A549 (cell line): Measurements from ENCODE around the gene CTIF. TPM values are rescaled to one million over a fixed set of nuclear protein-coding genes. Genes with fewer than 3 reads are reported as not detected.

ENCODE experiments used
- ATAC-seq, 2 experiments: fragments of 200-7000 bp in 1 of 2; fragments of >200 bp in 1 of 2; cut with Nextera tagmentation in 1 of 2; cut with Tn5 transposase in 1 of 2; 3 replicates each; pipeline versions ENCODE4 v1.8.0 to v1.9.1; 2018 to 2020; ENCODE audit warnings: mild to moderate bottlenecking in 1 of 2, moderate library complexity in 1 of 2
- CTCF ChIA-PET: fragments of 300-600 bp; sonication (Branson Sonifier 250); formaldehyde crosslinking; extraction: SDS; loops from one replicate; lab custom pipeline; 2021; ENCODE audit warnings: antibody characterized with exemption, inconsistent platforms; lab: Yijun Ruan, JAX
- POLR2A ChIA-PET: fragments of 350-600 bp; formaldehyde crosslinking; extraction: SDS; loops from one replicate; lab custom pipeline; 2021; ENCODE audit warnings: antibody characterized with exemption, inconsistent platforms; lab: Yijun Ruan, JAX
- DNase-seq, 2 experiments: peaks; one replicate each; pipeline versions ENCODE4 v3.0.0 to v3.0.0-alpha.2; 2011 to 2016; ENCODE audit warnings: low read depth in 1 of 2, low spot score in 1 of 2
- FAIRE-seq: peaks from 2 replicates; lab custom pipeline; 2011; peaks lifted over from hg19 to GRCh38; lab: Jason Lieb, UNC
- H3K27ac ChIP-seq, 2 experiments: fragments of >200 bp; sonication (Bioruptor Twin); formaldehyde crosslinking; 3 replicates each; pipeline ENCODE4 v1.5.1; 2016 to 2017
- H3K4me1 ChIP-seq: fragments of >200 bp; sonication (Bioruptor Twin); formaldehyde crosslinking; 3 replicates; pipeline ENCODE4 v1.6.1; 2016
- H3K4me2 ChIP-seq: fragments of >200 bp; sonication (Bioruptor Twin); formaldehyde crosslinking; 3 replicates; pipeline ENCODE4 v1.6.1; 2016
- H3K4me3 ChIP-seq: fragments of >200 bp; sonication (Bioruptor Twin); formaldehyde crosslinking; 3 replicates; pipeline ENCODE4 v1.5.1; 2016
- H3K9me3 ChIP-seq: fragments of >200 bp; sonication (Bioruptor Twin); formaldehyde crosslinking; 3 replicates; pipeline ENCODE4 v1.6.1; 2016
- BHLHE40 ChIP-seq: IDR thresholded peaks from 2 replicates; pipeline ENCODE4 v1.6.1; 2012; ENCODE audit warnings: low read depth, low read length, inconsistent platforms
- CBX8 ChIP-seq: fragments of 200-600 bp; sonication (generic); IDR thresholded peaks from 2 replicates; pipeline ENCODE4 v1.6.1; 2016
- CHD2 ChIP-seq: fragments of 150-350 bp; IDR thresholded peaks from 2 replicates; pipeline ENCODE4 v1.6.1; 2014; ENCODE audit warnings: low read length; ENCODE audit not compliant: partially characterized antibody
- E2F6 ChIP-seq: IDR thresholded peaks from 2 replicates; pipeline ENCODE4 v1.6.1; 2012; ENCODE audit warnings: low read depth, borderline replicate concordance
- EHF ChIP-seq: fragments of 250-450 bp; sonication (Bioruptor Pico); IDR thresholded peaks from 2 replicates; pipeline ENCODE4 v1.5.0; 2020; ENCODE audit warnings: mild to moderate bottlenecking
- ESRRA ChIP-seq: fragments of 150-350 bp; IDR thresholded peaks from 2 replicates; pipeline ENCODE4 v1.6.1; 2014; ENCODE audit warnings: mild to moderate bottlenecking, low read length, borderline replicate concordance
- FOSB ChIP-seq: fragments of 250-450 bp; sonication (Bioruptor Pico); IDR thresholded peaks from 2 replicates; pipeline ENCODE4 v1.5.0; 2020; ENCODE audit warnings: mild to moderate bottlenecking, moderate library complexity
- FOXS1 ChIP-seq: fragments of 250-450 bp; sonication (Bioruptor Pico); IDR thresholded peaks from 2 replicates; pipeline ENCODE4 v1.5.0; 2020; ENCODE audit warnings: mild to moderate bottlenecking, moderate library complexity
- HOXB5 ChIP-seq: fragments of 250-450 bp; sonication (Bioruptor Pico); IDR thresholded peaks from 2 replicates; pipeline ENCODE4 v1.5.0; 2020; ENCODE audit warnings: mild to moderate bottlenecking, moderate library complexity
- KDM1A ChIP-seq: fragments of 200-600 bp; sonication (generic); IDR thresholded peaks from 2 replicates; pipeline ENCODE4 v1.6.1; 2016; ENCODE audit warnings: low read depth, mild to moderate bottlenecking
- KDM5A ChIP-seq: fragments of 200-600 bp; sonication (generic); IDR thresholded peaks from 2 replicates; pipeline ENCODE4 v1.6.1; 2016; ENCODE audit warnings: antibody characterized with exemption, mild to moderate bottlenecking
- MAX ChIP-seq: IDR thresholded peaks from 2 replicates; pipeline ENCODE4 v1.6.1; 2012
- MAZ ChIP-seq: fragments of 150-350 bp; IDR thresholded peaks from 2 replicates; pipeline ENCODE4 v1.6.1; 2014; ENCODE audit warnings: antibody characterized with exemption, low read depth, low read length, borderline replicate concordance
- MYC ChIP-seq: IDR thresholded peaks from 2 replicates; pipeline ENCODE4 v1.6.1; 2012; ENCODE audit warnings: mild to moderate bottlenecking, inconsistent platforms, low read length, improper control_type of control experiment, borderline replicate concordance
- PBX3 ChIP-seq: IDR thresholded peaks from 2 replicates; pipeline ENCODE4 v1.6.1; 2012
- PHF8 ChIP-seq: fragments of 200-600 bp; sonication (generic); IDR thresholded peaks from 2 replicates; pipeline ENCODE4 v1.6.1; 2016; ENCODE audit warnings: low read depth, mild to moderate bottlenecking, antibody characterized with exemption, moderate library complexity, borderline replicate concordance
- POLR2A ChIP-seq: IDR thresholded peaks from 2 replicates; pipeline ENCODE4 v1.6.1; 2012; ENCODE audit warnings: mild to moderate bottlenecking, low read length
- RAD21 ChIP-seq, 2 experiments: fragments of >200 bp in 1 of 2; sonication (Bioruptor Twin) in 1 of 2; formaldehyde crosslinking in 1 of 2; IDR thresholded peaks in 1 of 2; conservative IDR thresholded peaks in 1 of 2; 2 replicates in 1 of 2; 3 replicates in 1 of 2; pipeline ENCODE4 v1.6.1; 2012 to 2018; ENCODE audit warnings: inconsistent platforms in 1 of 2
- RCOR1 ChIP-seq: fragments of 150-350 bp; IDR thresholded peaks from 2 replicates; pipeline ENCODE4 v1.6.1; 2014; ENCODE audit warnings: antibody characterized with exemption, low read length, low read depth
- SMC3 ChIP-seq: fragments of >200 bp; sonication (Bioruptor Twin); formaldehyde crosslinking; IDR thresholded peaks from 3 replicates; pipeline ENCODE4 v1.6.1; 2018; ENCODE audit warnings: inconsistent platforms
- SREBF2 ChIP-seq: fragments of 450-650 bp; IDR thresholded peaks from 2 replicates; pipeline ENCODE4 v1.6.1; 2014; ENCODE audit warnings: mild to moderate bottlenecking, moderate library complexity
- USF2 ChIP-seq: fragments of 450-650 bp; IDR thresholded peaks from 2 replicates; pipeline ENCODE4 v1.6.1; 2014; ENCODE audit warnings: antibody characterized with exemption
- ZC3H11A ChIP-seq: fragments of 450-650 bp; IDR thresholded peaks from 2 replicates; pipeline ENCODE4 v1.6.1; 2014; ENCODE audit warnings: antibody characterized with exemption, mild to moderate bottlenecking
- ZFP36 ChIP-seq: fragments of 450-650 bp; IDR thresholded peaks from 2 replicates; pipeline ENCODE4 v1.6.1; 2014; ENCODE audit warnings: borderline replicate concordance; ENCODE audit not compliant: partially characterized antibody
- ZNF302 ChIP-seq: fragments of 250-450 bp; sonication (Bioruptor Pico); IDR thresholded peaks from 2 replicates; pipeline ENCODE4 v1.9.0; 2021; ENCODE audit warnings: inconsistent platforms, mild to moderate bottlenecking, moderate library complexity
- WGBS: methylation state at CpG from one replicate; pipeline ENCODE4 v1.1.6; 2017; ENCODE audit errors: missing lambda C conversion rate; 5-methylcytosine and 5-hydroxymethylcytosine counted together
- polyA plus RNA-seq, 4 experiments: library from polyadenylated mRNA; depleted of rRNA in 3 of 4; stranded (reverse); fragments of >200 nt; fragmentation: RNase III in 1 of 4; extraction: RNeasy Plus Mini Kit Qiagen cat#74134 plus additional on column Dnase treatment in 1 of 4; gene quantifications; 2 replicates in 3 of 4; 3 replicates in 1 of 4; pipeline ENCODE4 v1.2.3, GENCODE V29; 2011 to 2017
- TF ChIP-seq, protein P1 (sequence below): fragments of >200 bp; sonication (Bioruptor Twin); formaldehyde crosslinking; IDR thresholded peaks from 2 replicates; pipeline ENCODE4 v1.6.1; 2016
- TF ChIP-seq, protein P2 (sequence below): fragments of >200 bp; sonication (Bioruptor Twin); formaldehyde crosslinking; IDR thresholded peaks from 3 replicates; pipeline ENCODE4 v1.6.1; 2016
- TF ChIP-seq, protein P3 (sequence below): fragments of >200 bp; sonication (Bioruptor Twin); formaldehyde crosslinking; IDR thresholded peaks from 3 replicates; pipeline ENCODE4 v1.5.1; 2016

Gene CTIF
- polyA plus RNA-seq, 2 of the 4 experiments (the other 2 are of a cell fraction), result 17.0 to 24.7 TPM

DNA sequence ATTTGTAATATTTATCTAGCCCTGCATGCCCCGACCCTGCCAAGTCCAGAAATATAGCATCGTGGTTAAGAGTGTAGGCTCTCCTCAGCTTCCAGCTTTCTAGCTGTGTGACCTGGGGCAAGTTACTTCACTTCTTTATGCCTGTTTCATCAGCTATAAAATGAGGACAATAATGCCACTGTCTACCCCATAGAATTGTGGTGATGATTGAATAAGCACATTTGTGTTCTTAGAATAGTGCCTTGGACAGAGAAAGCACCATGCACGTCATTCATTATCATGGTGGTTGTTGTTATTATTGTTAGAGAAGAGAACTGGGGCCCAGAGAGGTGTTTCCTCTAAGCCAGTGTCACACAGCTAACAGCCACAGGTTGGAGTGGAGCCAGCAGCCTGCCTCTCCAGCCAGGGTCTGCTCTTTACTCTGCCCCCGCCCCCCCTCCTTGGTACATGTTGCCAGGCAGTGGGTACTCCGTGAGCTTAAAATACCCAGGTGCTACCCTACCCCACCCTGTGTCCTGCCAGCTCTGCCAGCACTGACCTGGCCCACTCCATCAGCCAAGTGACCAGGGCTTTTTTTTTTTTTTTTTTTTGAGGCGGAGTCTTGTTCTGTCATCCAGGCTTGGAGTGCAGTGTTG, 202.1 kb downstream of the CTIF start:
- ChIA-PET POLR2A (no interaction called here), CTCF (interaction anchor here (0.5 kb wide), 1 partner anchor 86 kb away, joined by 3 read pairs; no protein-coding TSS in a partner anchor)
- Histone ChIP-seq H3K4me3 (no peak overlapping the region), H3K9me3 (no peaks in the 10 kb centered on the region), H3K27ac (no peak overlapping the region), H3K4me2 (no peak overlapping the region), H3K4me1 (no peaks in the 10 kb centered on the region)
- no peak for TF ChIP-seq SMC3
- TF ChIP-seq POLR2A, result no peak
- TF ChIP-seq USF2, result no peak
- TF ChIP-seq HOXB5 (CRISPR knock-in tag), result no peak
- no peak for TF ChIP-seq PHF8
- TF ChIP-seq ZC3H11A, result no peak
- no peak for TF ChIP-seq BHLHE40
- no peak for TF ChIP-seq ZNF302 (CRISPR knock-in tag)
- no peak for TF ChIP-seq CBX8
- TF ChIP-seq ESRRA, result no peak
- TF ChIP-seq ZFP36, result no peak
- TF ChIP-seq RAD21 (conservative IDR thresholded peaks at IDR 0.05 in 1 of 2, IDR thresholded peaks at IDR 0.05 in 1 of 2), result no peak
- TF ChIP-seq MYC, result no peak
- no peak for TF ChIP-seq CHD2
- TF ChIP-seq, protein P1, sequence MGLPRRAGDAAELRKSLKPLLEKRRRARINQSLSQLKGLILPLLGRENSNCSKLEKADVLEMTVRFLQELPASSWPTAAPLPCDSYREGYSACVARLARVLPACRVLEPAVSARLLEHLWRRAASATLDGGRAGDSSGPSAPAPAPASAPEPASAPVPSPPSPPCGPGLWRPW, result no peak
- TF ChIP-seq MAX, result no peak
- FAIRE-seq, result no peak
- ATAC-seq, result no peak
- DNase-seq, result no peak
- 83% methylated on average over 5 of the region's 6 CpGs for WGBS

GRCh38 chr18:48741866-48742265, 203.0 kb downstream of the CTIF start:
- Histone ChIP-seq H3K4me3 (no peak overlapping the region), H3K4me2 (no peak overlapping the region), H3K9me3 (no peaks in the 10 kb centered on the region), H3K27ac (no peak overlapping the region), H3K4me1 (no peaks in the 10 kb centered on the region)
- FAIRE-seq, result no peak
- ChIA-PET CTCF (no interaction called here), POLR2A (no interaction called here)
- TF ChIP-seq FOXS1 (CRISPR knock-in tag), result no peak
- TF ChIP-seq RCOR1, result no peak
- TF ChIP-seq, protein P2, sequence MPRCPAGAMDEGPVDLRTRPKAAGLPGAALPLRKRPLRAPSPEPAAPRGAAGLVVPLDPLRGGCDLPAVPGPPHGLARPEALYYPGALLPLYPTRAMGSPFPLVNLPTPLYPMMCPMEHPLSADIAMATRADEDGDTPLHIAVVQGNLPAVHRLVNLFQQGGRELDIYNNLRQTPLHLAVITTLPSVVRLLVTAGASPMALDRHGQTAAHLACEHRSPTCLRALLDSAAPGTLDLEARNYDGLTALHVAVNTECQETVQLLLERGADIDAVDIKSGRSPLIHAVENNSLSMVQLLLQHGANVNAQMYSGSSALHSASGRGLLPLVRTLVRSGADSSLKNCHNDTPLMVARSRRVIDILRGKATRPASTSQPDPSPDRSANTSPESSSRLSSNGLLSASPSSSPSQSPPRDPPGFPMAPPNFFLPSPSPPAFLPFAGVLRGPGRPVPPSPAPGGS, result no peak
- no peak for TF ChIP-seq PHF8
- no peak for TF ChIP-seq KDM1A
- TF ChIP-seq SREBF2, result no peak
- TF ChIP-seq E2F6, result no peak
- TF ChIP-seq PBX3, result no peak
- no peak for TF ChIP-seq USF2
- no peak for TF ChIP-seq FOSB
- no peak for TF ChIP-seq HOXB5 (CRISPR knock-in tag)
- TF ChIP-seq KDM5A, result no peak
- TF ChIP-seq EHF, result no peak
- TF ChIP-seq RAD21 (conservative IDR thresholded peaks at IDR 0.05 in 1 of 2, IDR thresholded peaks at IDR 0.05 in 1 of 2), result no peak
- TF ChIP-seq, protein P3, sequence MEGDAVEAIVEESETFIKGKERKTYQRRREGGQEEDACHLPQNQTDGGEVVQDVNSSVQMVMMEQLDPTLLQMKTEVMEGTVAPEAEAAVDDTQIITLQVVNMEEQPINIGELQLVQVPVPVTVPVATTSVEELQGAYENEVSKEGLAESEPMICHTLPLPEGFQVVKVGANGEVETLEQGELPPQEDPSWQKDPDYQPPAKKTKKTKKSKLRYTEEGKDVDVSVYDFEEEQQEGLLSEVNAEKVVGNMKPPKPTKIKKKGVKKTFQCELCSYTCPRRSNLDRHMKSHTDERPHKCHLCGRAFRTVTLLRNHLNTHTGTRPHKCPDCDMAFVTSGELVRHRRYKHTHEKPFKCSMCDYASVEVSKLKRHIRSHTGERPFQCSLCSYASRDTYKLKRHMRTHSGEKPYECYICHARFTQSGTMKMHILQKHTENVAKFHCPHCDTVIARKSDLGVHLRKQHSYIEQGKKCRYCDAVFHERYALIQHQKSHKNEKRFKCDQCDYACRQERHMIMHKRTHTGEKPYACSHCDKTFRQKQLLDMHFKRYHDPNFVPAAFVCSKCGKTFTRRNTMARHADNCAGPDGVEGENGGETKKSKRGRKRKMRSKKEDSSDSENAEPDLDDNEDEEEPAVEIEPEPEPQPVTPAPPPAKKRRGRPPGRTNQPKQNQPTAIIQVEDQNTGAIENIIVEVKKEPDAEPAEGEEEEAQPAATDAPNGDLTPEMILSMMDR, result no peak
- TF ChIP-seq MAZ, result no peak
- no peak for TF ChIP-seq SMC3
- DNase-seq, result no peak
- WGBS, result 91% methylated on average over 6 of the region's 6 CpGs
- no peak for ATAC-seq
